GM18861 (cell line): ENCODE data around the gene BABAM2.

ENCODE experiments used
- ATAC-seq: cut with Tn5 transposase; IDR thresholded peaks from one replicate; pipeline ENCODE4 v1.9.1; 2021; ENCODE audit not compliant: unreplicated experiment

BABAM2 gene

GRCh38 chr2:28294451-28294850 is 403.9 kb downstream of the BABAM2 start:
- ATAC-seq: no peak

GRCh38 chr2:28296243-28296642 is 405.7 kb downstream of the BABAM2 start:
- ATAC-seq: no peak

GRCh38 chr2:28296904-28297303 is 406.4 kb downstream of the BABAM2 start:
- no peak for ATAC-seq

GRCh38 chr2:28297531-28297930 is 407.0 kb downstream of the BABAM2 start:
- no peak for ATAC-seq

- ATAC-seq: no peak
These were observed 407.9 kb downstream of the BABAM2 start for GRCh38 chr2:28298406-28298805.

- ATAC-seq: no peak
These were observed 410.2 kb downstream of the BABAM2 start for GRCh38 chr2:28300485-28301341.

- ATAC-seq: no peak
These were observed 414.7 kb downstream of the BABAM2 start for GRCh38 chr2:28305202-28305601.

- no peak for ATAC-seq
These were observed 419.6 kb downstream of the BABAM2 start for GRCh38 chr2:28310107-28310506.

GRCh38 chr2:28311660-28312249 is 421.2 kb downstream of the BABAM2 start:
- no peak for ATAC-seq

- no peak for ATAC-seq
These were observed 422.0 kb downstream of the BABAM2 start for GRCh38 chr2:28312307-28313219.

GRCh38 chr2:28313220-28313784 is 422.8 kb downstream of the BABAM2 start:
- no peak for ATAC-seq

GRCh38 chr2:28314968-28315367 is 424.4 kb downstream of the BABAM2 start:
- no peak for ATAC-seq

- no peak for ATAC-seq
These were observed 426.2 kb downstream of the BABAM2 start for GRCh38 chr2:28316546-28317335.

- no peak for ATAC-seq
These were observed 426.9 kb downstream of the BABAM2 start for GRCh38 chr2:28317390-28317789.

GRCh38 chr2:28318023-28318422 is 427.5 kb downstream of the BABAM2 start:
- ATAC-seq: no peak

GRCh38 chr2:28318462-28319117 is 428.1 kb downstream of the BABAM2 start:
- ATAC-seq: no peak

GRCh38 chr2:28319118-28320008 is 428.8 kb downstream of the BABAM2 start:
- no peak for ATAC-seq

GRCh38 chr2:28320009-28320365 is 429.5 kb downstream of the BABAM2 start:
- ATAC-seq: no peak

- ATAC-seq: no peak
These were observed 429.8 kb downstream of the BABAM2 start for GRCh38 chr2:28320371-28320770.
